Gastrocnemius medialis (tissue), 4 donors: Measurements from ENCODE around the gene C4orf51.

ENCODE experiments used
- POLR2A ChIP-seq, 2 donors: fragments of 450-650 bp; IDR thresholded peaks; one replicate each; pipeline ENCODE4 v1.6.1; 2017; ENCODE audit warnings: antibody characterized with exemption in 2 of 2, mild to moderate bottlenecking in 2 of 2, moderate library complexity in 2 of 2
- TF ChIP-seq, protein P1 (sequence below), 5 experiments: fragments of 450-650 bp in 3 of 5; fragments of 200-600 bp in 2 of 5; sonication (generic) in 2 of 5; IDR thresholded peaks in 4 of 5; conservative IDR thresholded peaks in 1 of 5; 1 replicate in 4 of 5; 2 replicates in 1 of 5; pipeline ENCODE4 v1.5.1; 2016 to 2019; ENCODE audit warnings: antibody characterized with exemption in 5 of 5, mild to moderate bottlenecking in 3 of 5, moderate library complexity in 3 of 5

DNA sequence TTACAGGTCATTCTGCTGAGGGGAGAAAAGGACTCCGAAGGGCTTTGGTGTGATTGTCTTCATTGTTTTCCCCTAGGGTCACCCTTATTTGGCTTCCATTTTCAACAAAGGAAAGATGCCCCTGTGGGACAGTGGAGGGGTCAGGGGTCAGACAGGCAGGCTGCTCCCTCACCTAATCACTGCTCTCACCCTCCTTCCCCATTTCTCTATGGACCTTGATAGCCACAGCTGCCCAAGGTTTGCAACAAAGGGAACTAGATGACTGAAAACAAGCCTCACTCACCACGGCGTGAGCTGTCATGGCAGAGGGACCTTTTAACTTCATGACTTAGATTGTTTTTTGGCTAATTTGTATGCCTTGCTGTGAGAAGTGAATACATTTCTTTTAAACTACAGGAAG lies 40.7 kb downstream of the C4orf51 start:
- TF ChIP-seq POLR2A (IDR thresholded peaks at IDR 0.05): no peak
- TF ChIP-seq, protein P1, sequence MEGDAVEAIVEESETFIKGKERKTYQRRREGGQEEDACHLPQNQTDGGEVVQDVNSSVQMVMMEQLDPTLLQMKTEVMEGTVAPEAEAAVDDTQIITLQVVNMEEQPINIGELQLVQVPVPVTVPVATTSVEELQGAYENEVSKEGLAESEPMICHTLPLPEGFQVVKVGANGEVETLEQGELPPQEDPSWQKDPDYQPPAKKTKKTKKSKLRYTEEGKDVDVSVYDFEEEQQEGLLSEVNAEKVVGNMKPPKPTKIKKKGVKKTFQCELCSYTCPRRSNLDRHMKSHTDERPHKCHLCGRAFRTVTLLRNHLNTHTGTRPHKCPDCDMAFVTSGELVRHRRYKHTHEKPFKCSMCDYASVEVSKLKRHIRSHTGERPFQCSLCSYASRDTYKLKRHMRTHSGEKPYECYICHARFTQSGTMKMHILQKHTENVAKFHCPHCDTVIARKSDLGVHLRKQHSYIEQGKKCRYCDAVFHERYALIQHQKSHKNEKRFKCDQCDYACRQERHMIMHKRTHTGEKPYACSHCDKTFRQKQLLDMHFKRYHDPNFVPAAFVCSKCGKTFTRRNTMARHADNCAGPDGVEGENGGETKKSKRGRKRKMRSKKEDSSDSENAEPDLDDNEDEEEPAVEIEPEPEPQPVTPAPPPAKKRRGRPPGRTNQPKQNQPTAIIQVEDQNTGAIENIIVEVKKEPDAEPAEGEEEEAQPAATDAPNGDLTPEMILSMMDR (IDR thresholded peaks at IDR 0.05 in 4 of 5, conservative IDR thresholded peaks at IDR 0.05 in 1 of 5): no peak
